ENCODE data around the gene LRRC52.

The LRRC52 gene

DNA sequence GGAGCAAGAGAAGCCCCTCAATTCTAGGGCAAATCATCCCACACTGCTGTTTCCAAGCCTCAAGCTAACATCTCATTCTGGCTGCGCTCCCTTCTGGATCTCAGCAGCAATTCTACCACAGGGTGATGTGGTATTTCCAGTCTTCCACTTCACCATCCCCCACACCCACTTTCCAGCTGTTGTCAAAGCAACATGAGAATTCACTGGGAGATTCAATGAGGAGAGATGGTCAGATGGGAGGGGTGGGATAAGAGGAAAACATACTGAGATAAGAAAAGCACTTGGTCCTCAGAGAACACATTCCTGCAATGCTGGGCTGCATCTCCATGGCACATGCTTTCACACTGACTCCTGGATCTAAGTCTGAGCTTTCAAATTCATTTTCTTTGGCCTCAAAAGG lies 47.3 kb upstream of the LRRC52 start:
- H3K4me2 ChIP-seq (ENCODE audit: low read length) = no peak overlapping the region
- no peaks in the 10 kb centered on the region for H3K9me2 ChIP-seq (ENCODE audit: low read depth, low read length)
- H3K9me3 ChIP-seq (ENCODE audit: low read length) = no peaks in the 10 kb centered on the region
- no peaks in the 10 kb centered on the region for H4K20me1 ChIP-seq (ENCODE audit: insufficient read depth, low read length)
- no peaks in the 10 kb centered on the region for H3K79me2 ChIP-seq (ENCODE audit: insufficient read depth, low read length)
- H3K9ac ChIP-seq (ENCODE audit: low read length) = no peak overlapping the region
- no peaks in the 10 kb centered on the region for H3K36me3 ChIP-seq (ENCODE audit: insufficient read depth, low read length)
- no peaks in the 10 kb centered on the region for H3K4me1 ChIP-seq (ENCODE audit: insufficient read depth, low read length, severe bottlenecking)
- H2AFZ ChIP-seq (ENCODE audit: low read length) = no peak overlapping the region
- TF ChIP-seq EZH2 (IDR thresholded peaks at IDR 0.05; ENCODE audit: borderline replicate concordance, low read length) (no peak), CTCF (IDR thresholded peaks at IDR 0.05; ENCODE audit: low read length) (no peak)
- H3F3A ChIP-seq (ENCODE audit: insufficient read depth, low read length) = no peaks in the 10 kb centered on the region
- no peak overlapping the region for H3K4me3 ChIP-seq (ENCODE audit: low read depth, low read length, poor library complexity, severe bottlenecking)
- H3K27me3 ChIP-seq (ENCODE audit: insufficient read depth, low read length) = no peaks in the 10 kb centered on the region
- H3K27ac ChIP-seq (ENCODE audit: low read depth, low read length, poor library complexity, severe bottlenecking) = no peak overlapping the region

DNA sequence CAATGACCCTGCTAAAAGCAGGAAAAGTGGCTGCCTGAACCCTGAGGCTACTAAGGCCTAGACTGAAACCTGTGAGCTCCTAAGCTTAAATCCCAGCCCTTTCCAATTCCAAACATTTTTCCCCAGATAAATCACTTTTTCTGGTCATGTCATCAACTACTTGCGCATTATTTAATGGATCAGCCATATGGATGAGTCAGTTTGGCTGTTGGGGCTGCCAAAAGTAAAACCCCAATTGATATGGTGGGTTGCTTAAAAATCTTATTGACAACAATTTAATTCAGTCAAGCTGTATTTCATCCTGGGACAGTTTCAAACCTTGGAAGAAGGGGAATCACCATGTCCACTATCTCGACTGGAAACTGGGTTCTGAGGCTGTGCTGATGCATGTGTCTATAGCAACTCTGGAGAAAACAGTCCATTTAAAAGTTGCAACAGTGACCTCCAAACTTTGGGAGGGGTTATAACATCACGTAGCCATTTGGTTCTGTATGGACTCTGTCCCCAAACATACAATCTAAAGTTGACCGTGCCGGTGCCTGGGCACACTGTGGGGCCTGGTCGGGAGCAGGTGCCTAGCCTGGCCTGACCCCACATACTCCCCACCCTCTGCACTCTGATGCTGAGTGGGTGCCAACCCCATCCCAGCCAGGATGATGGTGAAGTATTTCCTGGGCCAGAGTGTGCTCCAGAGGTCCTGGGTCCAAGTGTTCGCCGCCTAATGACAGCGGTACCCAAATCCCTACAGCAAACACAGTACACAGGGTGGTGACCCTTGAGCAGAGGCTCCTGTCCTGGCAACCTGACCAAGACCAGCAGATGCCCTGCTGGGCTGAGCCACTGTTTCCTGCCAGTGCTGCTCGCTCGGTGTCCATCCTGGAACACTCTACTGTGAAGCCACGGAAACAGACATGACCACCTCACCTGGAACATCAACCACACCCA lies 46.5 kb upstream of the LRRC52 start:
- no peaks in the 10 kb centered on the region for H3F3A ChIP-seq (ENCODE audit: insufficient read depth, low read length)
- H2AFZ ChIP-seq (ENCODE audit: low read length) = no peak overlapping the region
- H3K9me2 ChIP-seq (ENCODE audit: low read depth, low read length) = no peaks in the 10 kb centered on the region
- H3K9me3 ChIP-seq (ENCODE audit: low read length) = no peaks in the 10 kb centered on the region
- no peaks in the 10 kb centered on the region for H3K79me2 ChIP-seq (ENCODE audit: insufficient read depth, low read length)
- no peak overlapping the region for H3K9ac ChIP-seq (ENCODE audit: low read length)
- H3K27ac ChIP-seq (ENCODE audit: low read depth, low read length, poor library complexity, severe bottlenecking) = no peak overlapping the region
- no peaks in the 10 kb centered on the region for H4K20me1 ChIP-seq (ENCODE audit: insufficient read depth, low read length)
- H3K4me3 ChIP-seq (ENCODE audit: low read depth, low read length, poor library complexity, severe bottlenecking) = no peak overlapping the region
- no peak for TF ChIP-seq EZH2 (IDR thresholded peaks at IDR 0.05; ENCODE audit: borderline replicate concordance, low read length)
- TF ChIP-seq CTCF (IDR thresholded peaks at IDR 0.05; ENCODE audit: low read length) = no peak
- no peak overlapping the region for H3K4me2 ChIP-seq (ENCODE audit: low read length)
- no peaks in the 10 kb centered on the region for H3K36me3 ChIP-seq (ENCODE audit: insufficient read depth, low read length)
- no peaks in the 10 kb centered on the region for H3K27me3 ChIP-seq (ENCODE audit: insufficient read depth, low read length)
- H3K4me1 ChIP-seq (ENCODE audit: insufficient read depth, low read length, severe bottlenecking) = no peaks in the 10 kb centered on the region

- TF ChIP-seq CTCF (IDR thresholded peaks at IDR 0.05; ENCODE audit: low read length) = no peak
- no peak for TF ChIP-seq EZH2 (IDR thresholded peaks at IDR 0.05; ENCODE audit: borderline replicate concordance, low read length)
- Histone ChIP-seq H3K36me3 (ENCODE audit: insufficient read depth, low read length) (no peaks in the 10 kb centered on the region), H3K4me2 (ENCODE audit: low read length) (no peak overlapping the region), H3K4me1 (ENCODE audit: insufficient read depth, low read length, severe bottlenecking) (no peaks in the 10 kb centered on the region), H3K9ac (ENCODE audit: low read length) (no peak overlapping the region), H3K9me3 (ENCODE audit: low read length) (no peaks in the 10 kb centered on the region), H3K27me3 (ENCODE audit: insufficient read depth, low read length) (no peaks in the 10 kb centered on the region), H4K20me1 (ENCODE audit: insufficient read depth, low read length) (no peaks in the 10 kb centered on the region), H3K4me3 (ENCODE audit: low read depth, low read length, poor library complexity, severe bottlenecking) (no peak overlapping the region), H3K79me2 (ENCODE audit: insufficient read depth, low read length) (no peaks in the 10 kb centered on the region), H3K27ac (ENCODE audit: low read depth, low read length, poor library complexity, severe bottlenecking) (no peak overlapping the region), H3K9me2 (ENCODE audit: low read depth, low read length) (no peaks in the 10 kb centered on the region), H3F3A (ENCODE audit: insufficient read depth, low read length) (no peaks in the 10 kb centered on the region), H2AFZ (ENCODE audit: low read length) (no peak overlapping the region)
These were observed 42.4 kb upstream of the LRRC52 start for GRCh38 chr1:165501330-165501969.

All from OCI-LY1 (cell line).